Skin of body (tissue), 2 donors: ENCODE results near the gene IMP3. TPM values are rescaled to one million over a fixed set of nuclear protein-coding genes. Genes with fewer than 3 reads are reported as not detected.
"Not testable (repeated sequence)": the region's sequence is repeated elsewhere in the genome, so short reads cannot be mapped to it uniquely, and the experiment has no call there.

Experiments used
- DNase-seq: peaks from one replicate; lab custom pipeline; 2025; lab: John Stamatoyannopoulos, UW
- total RNA-seq: library from RNA; depleted of rRNA; stranded (reverse); fragments of >200 nt; gene quantifications from one replicate; pipeline ENCODE4 v1.2.3, GENCODE V29; 2014

IMP3 gene
- total RNA-seq: 31.4 TPM

- DNase-seq: peak; percentile 97
Measured at GRCh38 chr15:75639709-75640482, at the start of gene IMP3. TSS of gene IMP3 (minus strand) at chr15:75640224. CDS start at chr15:75640168, 56 bp downstream.

- DNase-seq: not testable (repeated sequence)
Measured at GRCh38 chr15:75689429-75689828, 49.4 kb upstream of the IMP3 start.

DNA sequence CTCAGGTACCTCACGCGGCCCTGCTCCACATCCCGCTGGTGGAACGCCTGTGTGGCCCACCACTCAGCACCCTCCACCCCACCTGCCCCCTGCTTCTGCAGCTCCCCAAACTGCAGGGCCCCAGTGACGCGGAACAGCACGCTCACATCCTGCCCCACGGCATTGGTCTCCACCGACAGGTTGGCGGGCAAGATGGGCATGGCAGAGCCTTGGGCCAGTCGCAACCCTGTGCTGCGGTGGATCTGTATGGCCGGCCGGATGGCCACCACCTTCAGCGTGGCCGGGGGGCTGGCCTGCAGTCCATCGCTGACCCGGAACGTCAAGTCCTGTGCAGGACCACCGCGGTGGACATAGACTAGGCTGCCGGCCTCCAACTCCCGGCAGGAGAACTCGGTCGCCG, 48.8 kb upstream of the IMP3 start:
- DNase-seq: no peak

- DNase-seq: no peak
Measured at GRCh38 chr15:75688278-75688557, 48.2 kb upstream of the IMP3 start.

DNA sequence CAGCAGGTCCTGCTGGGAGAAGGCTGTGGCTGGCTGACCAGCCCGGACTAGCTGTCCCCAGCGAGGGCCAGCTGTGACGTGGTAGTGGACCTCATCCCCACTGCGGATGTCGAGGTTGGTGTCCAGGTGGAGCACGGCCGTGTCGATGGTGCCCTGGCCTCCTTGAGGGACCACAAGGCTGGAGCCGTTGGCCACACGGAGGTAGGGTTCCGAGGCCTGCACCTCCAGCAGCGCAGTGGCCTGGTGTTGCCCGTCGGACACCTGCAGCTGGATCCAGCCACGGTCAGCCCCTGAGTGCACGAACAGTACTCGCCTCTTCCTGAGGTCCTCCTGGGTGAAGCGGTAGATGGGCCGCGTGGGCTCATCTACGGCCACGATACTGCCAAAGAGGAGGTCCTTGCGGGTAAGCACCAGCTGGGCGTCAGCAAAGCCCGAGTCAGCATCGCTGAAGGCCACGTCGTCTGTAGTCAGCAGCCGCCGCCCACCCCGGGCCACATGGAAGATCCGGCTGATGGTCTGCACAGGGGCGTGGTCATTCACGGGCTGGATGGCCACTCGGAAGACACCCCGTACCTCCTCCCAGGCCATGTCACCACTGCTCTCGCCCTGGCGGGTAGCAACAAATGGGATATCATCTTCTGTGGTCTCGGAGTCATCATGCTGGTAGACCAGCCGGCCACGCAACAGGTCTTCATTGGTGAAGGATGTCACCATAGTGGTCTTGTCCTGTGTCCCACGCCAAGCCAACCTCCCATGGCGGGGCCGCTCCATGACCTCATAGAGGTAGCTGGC, 47.7 kb upstream of the IMP3 start:
- no peak for DNase-seq

DNA sequence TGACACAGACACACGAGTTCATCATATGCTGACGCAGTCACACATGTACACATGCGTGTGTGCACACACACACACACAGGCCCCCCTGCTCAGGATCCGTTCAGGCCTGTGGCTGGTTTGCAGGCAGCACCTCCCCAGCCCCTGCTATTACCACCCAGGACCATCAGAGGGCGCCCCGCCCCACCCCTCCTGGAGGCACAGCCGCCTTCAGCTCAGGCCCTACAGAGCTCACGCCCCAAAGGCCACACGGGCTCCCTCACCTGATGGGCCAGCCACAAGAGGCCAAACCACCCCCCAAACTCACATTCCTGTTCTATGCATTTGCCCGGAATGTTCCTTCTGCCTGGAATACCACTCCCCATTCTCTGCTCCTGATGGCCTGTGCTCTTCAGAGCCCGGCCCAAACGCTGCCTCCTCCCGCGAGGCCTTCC, 46.2 kb upstream of the IMP3 start:
- DNase-seq: not testable (repeated sequence)

DNA sequence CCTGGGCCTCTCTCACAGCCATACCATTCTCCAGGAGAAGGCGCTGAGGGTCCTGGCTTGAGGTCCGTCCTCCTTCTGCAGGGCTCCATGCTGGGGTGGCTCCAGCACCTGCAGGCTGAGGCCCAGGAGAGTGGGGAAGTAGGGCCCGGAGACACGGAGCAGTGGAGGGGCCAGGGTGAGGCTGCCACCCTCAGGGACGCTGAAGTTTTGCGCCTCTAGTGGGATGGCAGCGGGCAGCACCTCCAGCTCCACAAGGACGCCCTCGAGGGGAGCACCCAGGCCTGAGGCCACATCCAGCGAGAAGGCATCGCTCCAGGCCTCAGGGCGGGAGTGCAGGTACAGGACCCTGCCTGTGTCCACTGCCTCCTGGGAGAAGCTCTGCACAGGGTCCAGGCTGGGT, 45.2 kb upstream of the IMP3 start:
- DNase-seq: no peak

- no peak for DNase-seq
Measured at GRCh38 chr15:75684648-75685047, 44.6 kb upstream of the IMP3 start.

DNA sequence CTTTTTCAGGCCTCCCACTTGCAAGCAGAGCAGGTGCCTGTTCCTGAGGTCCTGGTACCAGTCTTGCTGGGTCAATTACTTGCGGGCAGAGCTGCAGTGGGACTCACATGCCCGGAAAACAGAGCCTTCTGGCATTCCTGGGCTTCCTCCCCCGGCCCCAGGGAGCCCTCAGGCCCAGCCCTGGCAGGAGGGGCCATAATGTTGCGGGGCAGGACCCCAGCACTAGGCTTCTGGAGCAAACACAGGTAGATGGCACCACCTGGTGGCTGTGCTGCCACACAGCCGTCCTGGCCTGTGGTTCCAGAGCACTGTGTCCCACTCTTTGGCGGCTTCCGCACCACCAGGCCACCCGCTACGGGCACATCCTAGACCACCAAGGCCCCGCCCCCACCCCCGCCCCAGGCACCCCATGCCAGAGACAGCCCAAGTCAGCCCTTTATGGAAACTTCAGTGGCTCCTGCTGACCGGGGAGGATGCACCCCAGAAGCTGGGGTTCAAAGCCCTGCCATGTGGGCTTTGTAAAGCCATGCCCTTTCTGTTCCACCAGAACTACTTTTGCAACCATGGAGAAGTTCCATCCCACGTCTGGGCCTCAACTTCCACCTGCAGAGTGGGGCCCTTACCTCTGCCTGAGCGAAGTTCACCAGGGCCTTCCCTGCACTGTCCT, 43.8 kb upstream of the IMP3 start:
- peak; percentile 28 for DNase-seq

- DNase-seq: no peak
Measured at GRCh38 chr15:75682181-75683135, 42.4 kb upstream of the IMP3 start.

DNA sequence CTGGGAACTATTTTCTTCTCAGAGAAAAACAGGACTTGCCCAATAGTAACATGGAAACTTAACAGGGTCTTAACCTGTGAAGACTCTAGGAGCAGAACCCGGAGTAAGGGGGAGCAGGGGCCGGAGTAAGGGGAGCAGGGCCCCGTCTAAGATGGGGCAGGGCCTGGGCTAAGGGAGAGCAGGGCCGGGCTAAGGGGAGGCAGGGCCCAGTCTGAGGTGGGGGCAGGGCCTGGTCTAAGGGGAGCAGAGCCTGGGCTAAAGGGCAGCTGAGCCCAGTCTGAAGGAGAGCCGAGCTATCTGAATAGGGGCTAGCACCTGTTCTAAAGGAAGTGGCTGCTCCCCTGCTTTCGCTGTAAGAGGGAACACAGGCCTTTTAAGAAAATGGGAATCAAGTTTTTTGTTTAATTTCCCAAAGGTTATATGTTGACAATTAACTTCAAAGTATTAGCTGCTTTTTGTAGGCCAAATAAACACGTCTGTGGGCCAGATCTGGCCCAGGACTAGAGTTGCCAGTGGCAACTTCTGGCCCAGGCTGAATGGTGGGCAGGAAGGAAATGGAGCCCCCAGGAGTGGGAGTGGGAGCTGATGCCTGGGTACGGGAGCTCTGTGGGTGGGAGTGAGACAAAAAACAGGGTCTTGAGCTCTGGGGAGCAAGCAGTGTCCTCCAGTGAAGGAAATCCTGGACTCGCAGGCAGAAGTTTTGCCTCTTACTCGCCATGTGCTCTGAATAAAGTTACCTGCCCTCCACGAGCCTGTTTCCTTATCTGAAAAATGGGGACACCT, 40.2 kb upstream of the IMP3 start:
- no peak for DNase-seq

DNA sequence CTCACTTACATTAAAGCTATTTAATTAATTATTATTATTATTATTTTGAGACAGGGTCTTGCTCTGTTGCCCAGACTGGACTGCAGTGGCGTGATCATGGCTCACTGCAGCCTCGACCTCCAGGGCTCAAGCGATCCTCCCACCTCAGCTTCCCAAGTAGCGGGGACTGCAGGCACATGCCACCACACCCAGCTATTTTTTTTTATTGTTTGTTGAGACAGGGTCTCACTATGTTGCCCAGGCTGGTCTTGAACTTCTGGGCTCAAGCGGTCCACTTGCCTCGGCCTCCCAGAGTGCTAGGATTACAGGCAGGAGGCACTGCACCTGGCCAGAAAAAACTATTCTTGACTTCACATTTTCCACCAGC, 38.3 kb upstream of the IMP3 start:
- DNase-seq: not testable (repeated sequence)

- no peak for DNase-seq
Measured at GRCh38 chr15:75677465-75678323, 37.7 kb upstream of the IMP3 start.

- no peak for DNase-seq
Measured at GRCh38 chr15:75676688-75677464, 36.9 kb upstream of the IMP3 start.

DNA sequence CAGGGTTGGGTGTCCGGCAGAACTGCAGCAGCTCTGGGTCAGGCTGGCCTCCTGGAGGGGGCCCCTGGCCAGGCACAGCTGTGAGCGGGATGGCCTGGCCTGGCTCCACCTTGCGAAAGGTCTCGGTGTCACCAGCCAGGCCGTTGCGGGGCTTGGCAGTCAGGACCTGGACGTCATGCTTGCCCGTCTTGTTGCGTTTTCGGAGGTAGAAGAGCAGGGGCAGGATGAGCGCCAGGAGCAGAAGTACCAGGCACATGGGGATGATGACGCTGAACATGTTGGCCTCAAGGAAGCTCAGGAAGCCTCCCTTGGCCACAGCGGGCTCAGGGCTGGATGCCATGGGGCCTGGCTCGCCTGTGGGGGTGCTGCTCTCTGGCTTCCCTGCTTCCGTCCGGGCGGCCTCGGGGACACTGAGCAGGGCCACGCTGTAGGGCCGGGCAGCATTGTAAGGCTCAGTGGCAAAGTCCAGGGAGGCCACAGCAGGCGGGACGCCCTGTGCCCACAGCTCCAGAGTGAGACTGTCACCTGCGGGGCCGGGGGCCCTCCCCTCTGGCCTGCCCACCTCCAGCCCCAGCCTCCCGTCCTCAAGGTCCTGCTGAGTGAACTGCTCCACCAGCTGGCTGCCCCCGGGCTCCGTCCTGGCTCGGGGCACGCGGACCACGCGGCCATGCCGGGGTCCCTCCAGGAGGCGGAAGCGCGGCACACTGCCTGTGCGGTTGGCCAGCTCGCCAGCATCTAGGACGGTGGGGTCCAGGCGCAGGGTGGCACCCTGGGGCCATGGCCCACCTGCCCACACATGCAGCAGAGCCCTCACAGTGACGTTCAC, 35.8 kb upstream of the IMP3 start:
- DNase-seq: no peak

- DNase-seq: no peak
Measured at GRCh38 chr15:75674366-75674765, 34.3 kb upstream of the IMP3 start.

GRCh38 chr15:75673426-75674235, 33.6 kb upstream of the IMP3 start:
- DNase-seq: peak; percentile 76
